Heart left ventricle (tissue), 13 donors: ENCODE results near the gene BRIP1.

Experiments used
- CTCF ChIP-seq, 12 donors: fragments of 200-600 bp; sonication (generic) in 4 of 12; IDR thresholded peaks; one replicate each; pipeline versions ENCODE4 v1.5.0 to v1.8.0; 2018 to 2022; ENCODE audit warnings: antibody characterized with exemption in 12 of 12, mild to moderate bottlenecking in 5 of 12
- POLR2A ChIP-seq, 2 donors: fragments of 450-650 bp; IDR thresholded peaks; one replicate each; pipeline ENCODE4 v1.6.1; 2017; ENCODE audit warnings: antibody characterized with exemption in 2 of 2, mild to moderate bottlenecking in 2 of 2, moderate library complexity in 2 of 2
- donor health status: ischemic (EF 13 %, LVEDD 7.1; RV severe dilation, severe dysfunction).
- donor health status: DM: no; HTN: yes; CAD: no.
- donor health status: DM: no; HTN: no; CAD: no.
- donor health status: ischemic (EF 25% LVEDD 6.9; RV normal size, moderate dysfunction).
- donor health status: ischemic (EF 25% LVEDD 5.7; RV mildly dilated, moderate dysfunction).
- donor health status: ischemic (EF 35%, LVEDD 5.7; RV mildly dilated, moderate dysfunction).
- donor health status: nonischemic (EF 11% LVEDD 7.7; RV severe dilation, severe dysfunction).
- donor health status: DM: yes; HTN: yes; CAD: no.
- donor health status: PGD.
- donor health status: ischemic (EF 29% LVEDD 5.4; RV normal size, mild dysfunction).
- donor health status: nonischemic (EF 23%, LVEDD 6.1; RV moderate dilation, normal function).

- TF ChIP-seq CTCF (IDR thresholded peaks at IDR 0.05) = no peak
- TF ChIP-seq POLR2A (IDR thresholded peaks at IDR 0.05) = no peak
These were observed 46.8 kb downstream of the BRIP1 start for GRCh38 chr17:61816538-61816937.
